ENCODE results near the gene MRPS22. TPM values are rescaled to one million over a fixed set of nuclear protein-coding genes. Genes with fewer than 3 reads are reported as not detected.
"Not testable (repeated sequence)": the region's sequence is repeated elsewhere in the genome, so short reads cannot be mapped to it uniquely, and the experiment has no call there.

MRPS22 gene
- total RNA-seq, 4 donors from 2014 or later = 39.5 to 53.3 (median 47.0) TPM

GRCh38 chr3:139394116-139394515, 50.3 kb downstream of the MRPS22 start:
- H3K4me3 ChIP-seq (ENCODE audit: low read depth, poor library complexity, severe bottlenecking) = no peak overlapping the region
- TF ChIP-seq POLR2A (IDR thresholded peaks at IDR 0.05) (no peak), CTCF (IDR thresholded peaks at IDR 0.05) (no peak)
- no peak for DNase-seq (ENCODE audit: low spot score in 2 of 2)
- intact Hi-C loops (cut with DNase I; ENCODE audit: low total_unique reads) = no loop called here

- no peak overlapping the region for H3K4me3 ChIP-seq (ENCODE audit: low read depth, poor library complexity, severe bottlenecking)
- WGBS, 2 donors = 94 to 95% methylated on average over 3 of the region's 3 CpGs
- DNase-seq (ENCODE audit: low spot score in 2 of 2) = no peak
- intact Hi-C loops (cut with DNase I; ENCODE audit: low total_unique reads) = no loop called here
- TF ChIP-seq POLR2A (IDR thresholded peaks at IDR 0.05) (no peak), CTCF (IDR thresholded peaks at IDR 0.05) (no peak)
These were observed 52.9 kb downstream of the MRPS22 start for GRCh38 chr3:139396707-139397106.

- intact Hi-C loops (cut with DNase I; ENCODE audit: low total_unique reads); H3K4me3 ChIP-seq (ENCODE audit: low read depth, poor library complexity, severe bottlenecking); DNase-seq (ENCODE audit: low spot score in 2 of 2): not testable (repeated sequence)
- 82 to 83% methylated on average over 2 of the region's 2 CpGs for WGBS, 2 donors
These were observed 57.3 kb downstream of the MRPS22 start for GRCh38 chr3:139401155-139401554.

Other genes with a start within 250 kb of the MRPS22 start
- 10 to 100 TPM; 46.1 to 63.6 (median 53.6) TPM for gene COPB2, start 45.6 kb downstream of the MRPS22 start, total RNA-seq
- not detected for gene RBP2, start 132.5 kb downstream of the MRPS22 start, total RNA-seq
- 10 to 100 TPM in 2 of 4 donors, 1 to 10 TPM in 2; 1.0 to 28.8 (median 9.0) TPM for gene RBP1, start 195.7 kb downstream of the MRPS22 start, total RNA-seq

All from lower leg skin (tissue), 4 donors.